Glutamatergic neuron (in vitro differentiated cells): ENCODE measurements around the gene SH3BP5. TPM values are rescaled to one million over a fixed set of nuclear protein-coding genes. Genes with fewer than 3 reads are reported as not detected.
A peak's percentile ranks its signal among the peaks of the same experiment; 100 is the strongest.

Experiments used
- DNase-seq: peaks from one replicate; pipeline ENCODE4 v3.0.0; 2022
- H3K27ac Mint-ChIP-seq: one replicate; pipeline ENCODE4 v1.8.0; 2020; ENCODE audit warnings: mild to moderate bottlenecking, mixed read lengths, inconsistent platforms; ENCODE audit not compliant: unreplicated experiment
- H3K27me3 Mint-ChIP-seq: one replicate; pipeline ENCODE4 v1.8.0; 2020; ENCODE audit warnings: mild to moderate bottlenecking, moderate library complexity, mixed read lengths, inconsistent platforms; ENCODE audit not compliant: unreplicated experiment
- H3K36me3 Mint-ChIP-seq: one replicate; pipeline ENCODE4 v1.8.0; 2020; ENCODE audit warnings: mild to moderate bottlenecking, mixed read lengths, inconsistent platforms; ENCODE audit not compliant: unreplicated experiment
- H3K4me1 Mint-ChIP-seq: one replicate; pipeline ENCODE4 v1.8.0; 2020; ENCODE audit warnings: mild to moderate bottlenecking, low read depth, mixed read lengths, inconsistent platforms; ENCODE audit not compliant: unreplicated experiment
- H3K4me3 Mint-ChIP-seq: one replicate; pipeline ENCODE4 v1.8.0; 2020; ENCODE audit warnings: mild to moderate bottlenecking, mixed read lengths, inconsistent platforms; ENCODE audit not compliant: unreplicated experiment
- H3K9me3 Mint-ChIP-seq: one replicate; pipeline ENCODE4 v1.8.0; 2020; ENCODE audit warnings: mild to moderate bottlenecking, moderate library complexity, mixed read lengths, inconsistent platforms; ENCODE audit not compliant: unreplicated experiment
- total RNA-seq: library from RNA; stranded (reverse); fragmentation: NEBNext Ultra II Directional; extraction: Animal tissue kit (Norgen Biotek cat#: 25700); gene quantifications from one replicate; pipeline ENCODE4 v1.2.1, GENCODE V29; 2021; ENCODE audit not compliant: unreplicated experiment
- TF ChIP-seq, protein P1 (sequence below): fragments of 200-600 bp; sonication (generic); IDR thresholded peaks from one replicate; pipeline ENCODE4 v1.5.0; 2021; ENCODE audit not compliant: partially characterized antibody, unreplicated experiment

The SH3BP5 gene
- total RNA-seq, 1 donor from 2014 or later: 25.3 TPM

DNA sequence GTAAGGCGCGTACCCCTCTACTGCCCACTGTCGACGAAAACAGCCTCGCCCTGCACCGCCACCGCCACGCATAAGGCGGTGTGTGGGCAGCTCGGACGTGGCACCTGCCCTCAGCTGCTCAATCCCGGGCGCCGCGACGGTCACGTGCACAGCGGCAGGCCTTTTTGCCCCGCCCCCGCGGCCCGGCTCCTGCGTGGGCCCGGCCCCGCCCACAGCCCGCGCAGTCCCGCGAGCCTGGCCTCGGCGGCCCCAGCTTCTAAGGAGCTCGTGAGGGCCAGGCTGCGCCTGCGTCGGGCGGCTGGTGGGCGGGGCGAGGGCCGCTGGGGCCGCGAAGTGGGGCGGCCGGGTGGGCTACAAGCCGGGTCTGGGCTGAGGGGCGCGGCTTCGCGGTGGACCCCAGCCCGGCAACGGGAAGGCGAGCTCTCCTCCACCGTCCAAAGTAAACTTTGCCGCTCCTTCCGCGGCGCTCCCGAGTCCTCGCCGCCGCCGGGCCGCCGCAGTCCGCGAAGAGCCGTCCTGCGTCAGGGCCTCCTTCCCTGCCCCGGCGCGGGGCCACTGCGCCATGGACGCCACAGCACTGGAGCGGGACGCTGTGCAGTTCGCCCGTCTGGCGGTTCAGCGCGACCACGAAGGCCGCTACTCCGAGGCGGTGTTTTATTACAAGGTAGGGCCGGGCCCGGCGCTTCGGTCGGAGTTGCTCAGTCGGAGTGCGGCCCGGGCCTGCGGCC is 126.3 kb downstream of the SH3BP5 start, which contains the start of gene CAPN7:
Gene CAPN7, plus strand, starts transcription at position 313 of the 728 bp plus-strand sequence. Its CDS starts 250 bp downstream, at position 563.
- H3K27me3 Mint-ChIP-seq: peaks cover 2% of the 10 kb centered on the region
- peak; percentile 95 for DNase-seq
- no peaks in the 10 kb centered on the region for H3K36me3 Mint-ChIP-seq
- no peaks in the 10 kb centered on the region for H3K9me3 Mint-ChIP-seq
- H3K4me3 Mint-ChIP-seq: peak within 1 kb of the TSS; percentile 92
- TF ChIP-seq, protein P1, sequence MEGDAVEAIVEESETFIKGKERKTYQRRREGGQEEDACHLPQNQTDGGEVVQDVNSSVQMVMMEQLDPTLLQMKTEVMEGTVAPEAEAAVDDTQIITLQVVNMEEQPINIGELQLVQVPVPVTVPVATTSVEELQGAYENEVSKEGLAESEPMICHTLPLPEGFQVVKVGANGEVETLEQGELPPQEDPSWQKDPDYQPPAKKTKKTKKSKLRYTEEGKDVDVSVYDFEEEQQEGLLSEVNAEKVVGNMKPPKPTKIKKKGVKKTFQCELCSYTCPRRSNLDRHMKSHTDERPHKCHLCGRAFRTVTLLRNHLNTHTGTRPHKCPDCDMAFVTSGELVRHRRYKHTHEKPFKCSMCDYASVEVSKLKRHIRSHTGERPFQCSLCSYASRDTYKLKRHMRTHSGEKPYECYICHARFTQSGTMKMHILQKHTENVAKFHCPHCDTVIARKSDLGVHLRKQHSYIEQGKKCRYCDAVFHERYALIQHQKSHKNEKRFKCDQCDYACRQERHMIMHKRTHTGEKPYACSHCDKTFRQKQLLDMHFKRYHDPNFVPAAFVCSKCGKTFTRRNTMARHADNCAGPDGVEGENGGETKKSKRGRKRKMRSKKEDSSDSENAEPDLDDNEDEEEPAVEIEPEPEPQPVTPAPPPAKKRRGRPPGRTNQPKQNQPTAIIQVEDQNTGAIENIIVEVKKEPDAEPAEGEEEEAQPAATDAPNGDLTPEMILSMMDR: peak; percentile 34
- H3K4me1 Mint-ChIP-seq: peaks cover 4% of the 10 kb centered on the region
- H3K27ac Mint-ChIP-seq: peak within 1 kb of the TSS; percentile 93

DNA sequence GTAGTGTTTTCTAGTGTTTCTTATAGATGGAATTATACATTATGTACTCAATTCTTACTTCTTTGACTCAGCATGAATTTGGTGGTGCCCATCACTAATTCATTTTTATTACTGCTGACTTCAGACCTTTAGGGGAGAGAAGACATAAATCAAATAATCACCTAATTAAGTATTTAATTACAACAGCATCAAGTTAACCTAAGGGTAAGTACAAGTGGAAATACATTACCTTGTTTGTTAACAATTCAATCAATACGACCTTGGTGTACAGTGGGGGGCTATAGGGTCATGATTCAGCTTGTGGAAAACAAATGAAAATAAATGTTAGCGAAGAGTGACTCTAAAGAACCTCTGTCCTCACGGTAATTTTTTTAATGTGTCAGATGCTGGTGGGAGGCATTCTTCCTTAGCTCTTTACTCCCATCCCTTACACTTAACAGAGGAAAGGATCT is 126.9 kb downstream of the SH3BP5 start:
- TF ChIP-seq, protein P1: no peak
- peak overlapping the region; percentile 93 for H3K27ac Mint-ChIP-seq
- peak overlapping the region; percentile 90 for H3K4me3 Mint-ChIP-seq
- H3K36me3 Mint-ChIP-seq: no peaks in the 10 kb centered on the region
- peaks cover 2% of the 10 kb centered on the region for H3K27me3 Mint-ChIP-seq
- H3K4me1 Mint-ChIP-seq: peaks cover 4% of the 10 kb centered on the region
- no peaks in the 10 kb centered on the region for H3K9me3 Mint-ChIP-seq
- DNase-seq: no peak

Other genes with a start within 250 kb of the SH3BP5 start
- gene RBSN, start 233.4 kb downstream of the SH3BP5 start, total RNA-seq: 29.4 TPM
- gene CAPN7, start 126.3 kb downstream of the SH3BP5 start, total RNA-seq: 30.2 TPM
- gene METTL6, start 95.0 kb upstream of the SH3BP5 start, total RNA-seq: 25.9 TPM
- 43.9 TPM for gene EAF1, start 95.0 kb upstream of the SH3BP5 start, total RNA-seq
- 4.8 TPM for gene COLQ, start 189.1 kb upstream of the SH3BP5 start, total RNA-seq